Liver (tissue), 9 donors: ENCODE results near the gene CYBA. TPM values are rescaled to one million over a fixed set of nuclear protein-coding genes. Genes with fewer than 3 reads are reported as not detected.

Experiments used
- DNase-seq: peaks from one replicate; pipeline ENCODE4 v3.0.0-alpha.2; 2017; ENCODE audit warnings: low spot score
- H3K27ac ChIP-seq, 2 donors: one replicate each; pipeline ENCODE4 v1.7.0; 2013; ENCODE audit warnings: inconsistent platforms in 2 of 2, low read length in 2 of 2, control low read depth in 1 of 2, low read depth in 1 of 2, mild to moderate bottlenecking in 1 of 2
- H3K27me3 ChIP-seq, 4 donors: one replicate each; pipeline versions ENCODE4 v1.6.1 to v1.7.0; 2013; ENCODE audit warnings: low read length in 3 of 4, inconsistent platforms in 1 of 4, mild to moderate bottlenecking in 1 of 4, moderate library complexity in 1 of 4; ENCODE audit not compliant: control insufficient read depth in 4 of 4, insufficient read depth in 4 of 4
- H3K36me3 ChIP-seq, 4 donors: one replicate each; pipeline versions ENCODE4 v1.6.1 to v1.7.0; 2013; ENCODE audit warnings: low read length in 3 of 4, mild to moderate bottlenecking in 3 of 4, low read depth in 1 of 4, moderate library complexity in 1 of 4; ENCODE audit not compliant: control insufficient read depth in 4 of 4, insufficient read depth in 3 of 4
- H3K4me1 ChIP-seq, 4 donors: one replicate each; pipeline versions ENCODE4 v1.6.1 to v1.7.0; 2013; ENCODE audit warnings: low read length in 3 of 4, mild to moderate bottlenecking in 3 of 4, moderate library complexity in 1 of 4; ENCODE audit not compliant: control insufficient read depth in 4 of 4, insufficient read depth in 4 of 4
- H3K4me3 ChIP-seq, 3 donors: one replicate each; pipeline versions ENCODE4 v1.6.1 to v1.7.0; 2013; ENCODE audit warnings: low read length in 3 of 3, control low read depth in 1 of 3, low read depth in 1 of 3, mild to moderate bottlenecking in 1 of 3
- H3K9ac ChIP-seq, 2 donors: one replicate each; pipeline ENCODE4 v1.7.0; 2013; ENCODE audit warnings: low read length in 2 of 2, mild to moderate bottlenecking in 2 of 2, moderate library complexity in 2 of 2, control low read depth in 1 of 2, low read depth in 1 of 2
- H3K9me3 ChIP-seq, 4 donors: one replicate each; pipeline versions ENCODE4 v1.6.1 to v1.7.0; 2013; ENCODE audit warnings: low read length in 3 of 4; ENCODE audit not compliant: control insufficient read depth in 4 of 4
- ATF3 ChIP-seq: IDR thresholded peaks from 2 replicates; pipeline ENCODE4 v1.6.1; 2016; ENCODE audit warnings: antibody characterized with exemption
- CTCF ChIP-seq: fragments of 150-350 bp; IDR thresholded peaks from 2 replicates; pipeline ENCODE4 v1.5.1; 2017; ENCODE audit warnings: improper control_type of control experiment, low read depth, low read length; ENCODE audit not compliant: missing input control
- EGR1 ChIP-seq, 2 donors: IDR thresholded peaks; 2 replicates each; pipeline ENCODE4 v1.6.1; 2016 to 2018; ENCODE audit warnings: antibody characterized with exemption in 2 of 2, low read depth in 2 of 2
- FOXA1 ChIP-seq: IDR thresholded peaks from 2 replicates; pipeline ENCODE4 v1.6.1; 2016; ENCODE audit warnings: antibody characterized with exemption
- FOXA2 ChIP-seq: IDR thresholded peaks from 2 replicates; pipeline ENCODE4 v1.6.1; 2016; ENCODE audit warnings: antibody characterized with exemption
- GABPA ChIP-seq, 2 donors: IDR thresholded peaks in 1 of 2; conservative IDR thresholded peaks in 1 of 2; 2 replicates each; pipeline ENCODE4 v1.6.1; 2016; ENCODE audit warnings: antibody characterized with exemption in 2 of 2, mild to moderate bottlenecking in 1 of 2, moderate library complexity in 1 of 2
- HNF4A ChIP-seq, 2 donors: conservative IDR thresholded peaks; 2 replicates each; pipeline ENCODE4 v1.6.1; 2016; ENCODE audit warnings: antibody characterized with exemption in 2 of 2, mild to moderate bottlenecking in 2 of 2
- HNF4G ChIP-seq: IDR thresholded peaks from 2 replicates; pipeline ENCODE4 v1.6.1; 2016; ENCODE audit warnings: antibody characterized with exemption
- JUND ChIP-seq, 2 donors: IDR thresholded peaks; 2 replicates each; pipeline ENCODE4 v1.6.1; 2016; ENCODE audit warnings: antibody characterized with exemption in 2 of 2
- MAX ChIP-seq: IDR thresholded peaks from 2 replicates; pipeline ENCODE4 v1.6.1; 2016; ENCODE audit warnings: antibody characterized with exemption
- NR2F2 ChIP-seq: IDR thresholded peaks from 2 replicates; pipeline ENCODE4 v1.6.1; 2016; ENCODE audit warnings: antibody characterized with exemption
- RAD21 ChIP-seq, 2 donors: IDR thresholded peaks; 2 replicates each; pipeline ENCODE4 v1.6.1; 2016; ENCODE audit warnings: antibody characterized with exemption in 2 of 2, mild to moderate bottlenecking in 2 of 2
- REST ChIP-seq: IDR thresholded peaks from 2 replicates; pipeline ENCODE4 v1.6.1; 2016; ENCODE audit warnings: antibody characterized with exemption, mild to moderate bottlenecking
- RXRA ChIP-seq, 2 donors: IDR thresholded peaks; 2 replicates each; pipeline ENCODE4 v1.6.1; 2017 to 2018; ENCODE audit warnings: antibody characterized with exemption in 2 of 2, mild to moderate bottlenecking in 1 of 2
- SP1 ChIP-seq: IDR thresholded peaks from 2 replicates; pipeline ENCODE4 v1.6.1; 2018; ENCODE audit warnings: antibody characterized with exemption, mild to moderate bottlenecking
- TAF1 ChIP-seq: conservative IDR thresholded peaks from 2 replicates; pipeline ENCODE4 v1.6.1; 2016; ENCODE audit warnings: antibody characterized with exemption, mild to moderate bottlenecking
- ZBTB33 ChIP-seq: IDR thresholded peaks from 2 replicates; pipeline ENCODE4 v1.6.1; 2016; ENCODE audit warnings: antibody characterized with exemption
- WGBS: extraction: QIAGEN DNeasy Blood & Tissue Kit; methylation state at CpG from one replicate; pipeline ENCODE4 v1.1.7; 2013; 5-methylcytosine and 5-hydroxymethylcytosine counted together
- polyA plus RNA-seq, 2 donors: library from polyadenylated mRNA; stranded (reverse) in 1 of 2; unstranded in 1 of 2; fragments of 200-250 nt in 1 of 2; fragments of >200 nt in 1 of 2; fragmentation: Nextera tagmentation in 1 of 2; extraction: Ambion mirVana in 1 of 2; gene quantifications; one replicate each; pipeline versions ENCODE4 v1.2.1 to v1.2.3, GENCODE V29; 2013 to 2015
- total RNA-seq, 2 donors: library from RNA; depleted of rRNA; stranded (reverse); fragments of >200 nt; gene quantifications; one replicate each; pipeline ENCODE4 v1.2.3, GENCODE V29; 2014
- donor health status: healthy.
- donor health status: healthy.
- donor health status: healthy.
- donor health status: healthy.
- donor health status: healthy.

CYBA gene
- total and polyA plus RNA-seq, 4 donors = 39.0 to 217 (median 52.6) TPM

- Histone ChIP-seq H3K27me3 (no peaks in the 10 kb centered on the region), H3K4me3 (no peak overlapping the region), H3K9ac (no peak overlapping the region), H3K4me1 (peaks cover 0 to 4% (median 0%) of the 10 kb centered on the region in 4 donors), H3K9me3 (no peaks in the 10 kb centered on the region), H3K27ac (no peak overlapping the region), H3K36me3 (peaks cover 2 to 7% (median 4%) of the 10 kb centered on the region in 4 donors)
- 94% methylated on average over 10 of the region's 10 CpGs for WGBS
- no peak for DNase-seq
- TF ChIP-seq ZBTB33 (no peak), JUND (IDR thresholded peaks at IDR 0.05) (no peak), HNF4G (no peak), SP1 (no peak), NR2F2 (no peak), HNF4A (conservative IDR thresholded peaks at IDR 0.05) (no peak), RAD21 (IDR thresholded peaks at IDR 0.05) (no peak), GABPA (IDR thresholded peaks at IDR 0.05 in 1 of 2, conservative IDR thresholded peaks at IDR 0.05 in 1 of 2) (no peak)
These were observed 42.0 kb upstream of the CYBA start for GRCh38 chr16:88692861-88693260.

- Histone ChIP-seq H3K27me3 (no peaks in the 10 kb centered on the region), H3K9me3 (no peaks in the 10 kb centered on the region), H3K4me1 (peaks cover 0 to 11% (median 2%) of the 10 kb centered on the region in 4 donors), H3K36me3 (peaks cover 0 to 2% (median under 1%) of the 10 kb centered on the region in 4 donors), H3K9ac (no peak overlapping the region), H3K27ac (no peak overlapping the region), H3K4me3 (no peak overlapping the region)
- no peak for TF ChIP-seq SP1
- no peak for TF ChIP-seq CTCF
- no peak for TF ChIP-seq MAX
- TF ChIP-seq GABPA (IDR thresholded peaks at IDR 0.05 in 1 of 2, conservative IDR thresholded peaks at IDR 0.05 in 1 of 2) = no peak
- no peak for TF ChIP-seq REST
- TF ChIP-seq RAD21 (IDR thresholded peaks at IDR 0.05) = no peak
- no peak for TF ChIP-seq JUND (IDR thresholded peaks at IDR 0.05)
- no peak for TF ChIP-seq ZBTB33
- TF ChIP-seq HNF4A (conservative IDR thresholded peaks at IDR 0.05) = no peak
- TF ChIP-seq EGR1 (IDR thresholded peaks at IDR 0.05; ENCODE audit: low read depth in 2 of 2) = no peak
- no peak for TF ChIP-seq RXRA (IDR thresholded peaks at IDR 0.05)
- TF ChIP-seq FOXA2 = no peak
- TF ChIP-seq FOXA1 = no peak
- no peak for TF ChIP-seq NR2F2
- TF ChIP-seq TAF1 = no peak
- TF ChIP-seq ATF3 = no peak
- TF ChIP-seq HNF4G = no peak
- WGBS = 75% methylated on average over 26 of the region's 26 CpGs
- no peak for DNase-seq
These were observed 41.2 kb upstream of the CYBA start for GRCh38 chr16:88691924-88692560.
